T-helper 1 cell (primary cell): Measurements from ENCODE around the gene DHRS13.

Source experiments
- DNase-seq, 5 donors: peaks; one replicate each; pipeline ENCODE4 v3.0.0-alpha.2; 2012 to 2020

DHRS13 gene

DNA sequence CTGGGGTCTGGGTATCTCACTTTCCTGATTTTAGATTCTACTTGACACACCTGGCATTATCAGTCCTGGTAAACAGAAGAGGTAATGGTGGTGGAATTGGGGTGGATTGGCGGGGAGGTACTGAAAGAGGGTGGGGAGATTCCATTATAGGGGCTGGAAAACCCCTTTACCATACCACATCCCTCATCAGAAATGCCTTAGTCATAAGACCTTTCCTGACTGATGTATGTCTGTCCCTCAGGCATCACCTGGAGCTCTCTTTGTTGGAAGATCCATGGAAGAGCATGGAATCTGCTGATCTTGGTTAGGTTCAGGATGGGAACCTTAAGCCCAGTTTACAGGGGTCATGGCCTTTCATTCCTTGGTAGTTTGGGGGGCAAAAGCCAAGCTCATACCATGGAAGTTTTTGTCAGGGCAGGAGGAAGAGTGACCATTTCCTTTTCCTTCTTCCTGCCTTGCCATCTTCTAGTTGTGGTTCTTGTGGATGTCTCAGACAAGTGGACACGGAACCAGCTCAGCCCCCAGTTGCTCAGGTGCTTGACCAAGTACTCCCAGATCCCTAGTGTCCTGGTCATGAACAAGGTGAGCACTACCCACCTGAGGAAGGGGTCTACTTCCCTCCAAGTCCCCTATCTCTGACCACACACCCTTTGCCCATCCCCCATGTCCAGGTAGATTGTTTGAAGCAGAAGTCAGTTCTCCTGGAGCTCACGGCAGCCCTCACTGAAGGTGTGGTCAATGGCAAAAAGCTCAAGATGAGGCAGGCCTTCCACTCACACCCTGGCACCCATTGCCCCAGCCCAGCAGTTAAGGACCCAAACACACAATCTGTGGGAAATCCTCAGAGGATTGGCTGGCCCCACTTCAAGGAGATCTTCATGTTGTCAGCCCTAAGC is 44.7 kb downstream of the DHRS13 start:
- no peak for DNase-seq

DNA sequence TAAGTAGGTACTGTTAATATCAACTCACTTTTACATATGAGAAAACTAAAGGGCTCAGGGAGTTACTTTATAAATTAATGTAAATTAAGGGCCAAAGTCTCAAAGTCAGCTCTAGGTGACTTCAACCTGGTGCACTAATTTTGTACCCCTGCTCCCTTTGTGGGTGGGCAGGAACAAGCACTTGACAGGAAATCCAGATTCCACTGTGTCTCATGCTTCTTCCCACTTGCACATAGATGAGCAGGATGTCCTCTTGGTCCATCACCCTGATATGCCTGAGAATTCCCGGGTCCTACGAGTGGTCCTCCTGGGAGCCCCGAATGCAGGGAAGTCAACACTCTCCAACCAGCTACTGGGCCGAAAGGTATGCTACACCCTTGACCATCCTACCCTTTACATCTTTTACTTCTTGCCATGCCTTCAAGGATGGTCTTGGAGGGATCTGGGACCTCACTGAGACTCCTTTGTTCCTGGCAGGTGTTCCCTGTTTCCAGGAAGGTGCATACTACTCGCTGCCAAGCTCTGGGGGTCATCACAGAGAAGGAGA is 46.8 kb downstream of the DHRS13 start:
- DNase-seq, result no peak

DNA sequence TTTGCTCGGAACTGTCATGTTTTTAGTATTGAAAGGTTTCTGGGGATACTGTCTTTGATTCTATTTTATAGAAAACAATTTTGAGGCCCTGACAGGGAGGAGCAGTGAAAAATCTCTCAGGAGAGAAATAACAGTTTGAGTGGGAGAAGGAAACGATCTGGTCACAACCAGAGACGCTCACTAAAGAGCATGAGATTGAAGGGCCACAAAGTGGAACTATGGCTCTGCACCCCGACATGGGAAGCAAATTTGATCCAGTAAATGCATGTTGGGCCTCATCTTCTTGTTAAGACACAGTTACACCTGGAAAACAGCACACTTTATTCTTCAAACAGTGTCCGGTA is 47.6 kb downstream of the DHRS13 start:
- no peak for DNase-seq

DNA sequence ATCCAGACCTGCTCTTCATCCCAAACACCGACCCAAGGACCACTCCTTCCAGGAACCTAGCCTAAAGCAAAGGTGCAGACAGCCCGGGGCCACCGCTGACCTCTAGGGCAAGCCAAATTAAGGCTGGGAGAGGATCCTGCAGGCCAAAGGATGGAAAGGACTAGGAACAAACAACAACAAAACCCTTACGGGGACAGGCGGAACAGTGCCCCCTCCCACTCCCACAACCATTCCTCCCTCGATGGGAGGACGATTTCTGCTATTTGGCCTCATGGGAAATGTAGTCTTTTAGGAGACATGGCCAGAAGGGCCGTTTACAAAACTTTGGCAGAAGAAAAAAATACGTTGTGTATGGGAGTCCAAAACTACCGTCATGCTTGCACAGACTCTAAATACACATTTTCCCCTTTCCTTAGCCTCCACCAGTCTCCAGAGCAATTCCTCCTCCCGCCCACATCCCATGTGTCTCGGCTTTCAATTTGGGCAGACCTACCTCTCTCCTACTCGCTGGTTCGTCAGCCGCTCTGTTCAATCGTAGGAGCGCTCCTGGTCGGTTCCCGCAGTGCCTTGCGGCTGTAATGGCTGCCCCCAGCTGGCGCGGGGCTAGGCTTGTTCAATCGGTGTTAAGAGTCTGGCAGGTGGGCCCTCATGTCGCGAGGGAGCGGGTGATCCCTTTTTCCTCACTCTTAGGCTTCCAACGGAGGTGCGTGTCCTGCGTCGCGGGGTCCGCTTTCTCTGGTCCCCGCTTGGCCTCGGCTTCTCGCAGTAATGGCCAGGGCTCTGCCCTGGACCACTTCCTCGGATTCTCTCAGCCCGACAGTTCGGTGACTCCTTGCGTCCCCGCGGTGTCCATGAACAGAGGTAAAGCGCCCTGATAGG is 48.2 kb downstream of the DHRS13 start, which contains the start of gene ERAL1:
Gene ERAL1, plus strand, starts transcription at position 560 of the 879 bp plus-strand sequence. Its CDS starts 19 bp downstream, at position 579.
- peak; percentile 63 to 83 (median 75) for DNase-seq

DNA sequence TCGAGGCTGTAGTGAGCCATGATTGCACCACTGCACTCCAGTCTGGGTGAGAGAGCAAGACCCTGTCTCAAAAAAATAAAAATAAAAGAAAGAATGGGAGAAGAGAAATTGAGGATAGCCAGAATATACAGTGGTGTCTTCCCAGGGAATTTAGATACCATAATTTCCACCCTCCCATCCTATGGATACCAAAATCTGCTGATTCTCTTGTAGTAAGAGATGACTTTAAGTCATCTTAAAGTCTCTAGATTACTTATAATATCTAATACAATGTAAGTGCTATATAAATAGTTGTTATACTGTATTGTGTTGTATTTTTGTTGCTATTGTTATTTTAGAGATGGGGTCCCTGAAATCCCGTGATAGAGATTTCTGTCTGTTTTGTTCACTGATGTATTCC is 49.6 kb downstream of the DHRS13 start:
- no peak for DNase-seq

GRCh38 chr17:28849281-28849680 is 53.6 kb downstream of the DHRS13 start:
- DNase-seq, result no peak

DNA sequence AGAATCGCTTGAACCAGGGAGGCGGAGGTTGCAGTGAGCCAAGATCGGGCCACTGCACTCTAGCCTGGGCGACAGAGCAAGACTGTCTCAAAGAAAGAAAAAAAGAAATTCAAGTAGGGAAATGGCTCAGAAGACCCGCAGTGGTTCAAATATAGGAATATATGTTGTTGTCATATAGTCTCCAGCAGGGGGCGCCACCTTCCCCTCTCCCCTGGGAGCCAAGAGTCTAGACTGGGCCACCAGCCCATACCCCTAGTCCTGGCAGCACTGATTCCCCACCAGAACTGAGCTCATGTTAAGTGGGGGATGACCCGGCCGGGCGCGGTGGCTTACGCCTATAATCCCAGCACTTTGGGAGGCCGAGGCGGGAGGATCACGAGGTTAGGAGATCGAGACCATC is 54.2 kb downstream of the DHRS13 start:
- DNase-seq, result peak; percentile 15 to 60 (median 44)
